HepG2 (cell line): ENCODE data around the gene AMBRA1. TPM values are rescaled to one million over a fixed set of nuclear protein-coding genes. Genes with fewer than 3 reads are reported as not detected.
A peak's percentile ranks its signal among the peaks of the same experiment; 100 is the strongest.

ENCODE experiments used
- AHR ChIP-seq: IDR thresholded peaks from 2 replicates; pipeline ENCODE4 v1.6.1; 2018; ENCODE audit warnings: missing genetic modification reagents, missing compliant biosample characterization
- BRCA1 ChIP-seq: sonication (generic); formaldehyde crosslinking; IDR thresholded peaks from 2 replicates; pipeline ENCODE4 v1.4.0; 2020; ENCODE audit warnings: missing genetic modification reagents
- KDM5A ChIP-seq: fragments of 200-600 bp; sonication (generic); IDR thresholded peaks from 2 replicates; pipeline ENCODE4 v1.7.0; 2018; ENCODE audit warnings: antibody characterized with exemption, mild to moderate bottlenecking, low read length, borderline replicate concordance
- SETDB1 ChIP-seq: sonication (generic); formaldehyde crosslinking; IDR thresholded peaks from 2 replicates; pipeline ENCODE4 v1.5.1; 2020; ENCODE audit warnings: missing genetic modification reagents, mild to moderate bottlenecking, borderline replicate concordance
- SIX1 ChIP-seq: sonication (generic); formaldehyde crosslinking; IDR thresholded peaks from 2 replicates; pipeline ENCODE4 v1.4.0; 2020; ENCODE audit warnings: missing genetic modification reagents, borderline replicate concordance
- SOX6 ChIP-seq, 2 experiments: fragments of 450-650 bp in 1 of 2; sonication (generic) in 1 of 2; formaldehyde crosslinking in 1 of 2; IDR thresholded peaks; 2 replicates each; pipeline versions ENCODE4 v1.4.0 to v1.6.1; 2017 to 2020; ENCODE audit warnings: antibody characterized with exemption in 1 of 2, mild to moderate bottlenecking in 1 of 2, missing genetic modification reagents in 1 of 2
- ZNF136 ChIP-seq: sonication (generic); formaldehyde crosslinking; IDR thresholded peaks from 2 replicates; pipeline ENCODE4 v1.8.1; 2022; ENCODE audit warnings: low read depth, mild to moderate bottlenecking, moderate library complexity, missing genetic modification reagents
- ZNF441 ChIP-seq: sonication (generic); formaldehyde crosslinking; IDR thresholded peaks from 2 replicates; pipeline ENCODE4 v1.7.0; 2021; ENCODE audit warnings: missing genetic modification reagents, borderline replicate concordance
- ZNF460 ChIP-seq: sonication (generic); formaldehyde crosslinking; IDR thresholded peaks from 2 replicates; pipeline ENCODE4 v1.5.1; 2020; ENCODE audit warnings: missing genetic modification reagents, mild to moderate bottlenecking, borderline replicate concordance
- ZNF570 ChIP-seq: sonication (generic); formaldehyde crosslinking; IDR thresholded peaks from 2 replicates; pipeline ENCODE4 v1.4.0; 2020; ENCODE audit warnings: mild to moderate bottlenecking, missing genetic modification reagents, borderline replicate concordance
- ZNF619 ChIP-seq: sonication (generic); formaldehyde crosslinking; IDR thresholded peaks from 2 replicates; pipeline ENCODE4 v1.4.0; 2020; ENCODE audit warnings: mild to moderate bottlenecking, missing genetic modification reagents
- ZNF724P ChIP-seq: sonication (generic); formaldehyde crosslinking; IDR thresholded peaks from 2 replicates; pipeline ENCODE4 v1.8.0; 2022; ENCODE audit warnings: missing genetic modification reagents, borderline replicate concordance
- polyA plus RNA-seq, 8 experiments: library from polyadenylated mRNA; depleted of rRNA in 3 of 8; stranded (reverse) in 7 of 8; unstranded in 1 of 8; fragments of >200 nt; fragmentation: Illumina TruSeq in 4 of 8; extraction: Trizol in 4 of 8; gene quantifications; 2 replicates each; pipeline versions ENCODE4 v1.2.1 to v1.2.3, GENCODE V29; 2011 to 2016; ENCODE audit warnings: low read depth in 4 of 8, missing spikeins in 1 of 8, mixed read lengths in 1 of 8; ENCODE audit not compliant: insufficient read depth in 1 of 8
- total RNA-seq, 5 experiments: library from RNA; depleted of rRNA; stranded (reverse); fragments of >200 nt; fragmentation: Illumina TruSeq; extraction: Trizol; gene quantifications; 2 replicates each; pipeline ENCODE4 v1.2.3, GENCODE V29; 2016; ENCODE audit warnings: low read depth in 1 of 5
- TF ChIP-seq, protein P1 (sequence below): sonication (generic); formaldehyde crosslinking; IDR thresholded peaks from 2 replicates; pipeline ENCODE4 v1.5.0; 2020; ENCODE audit warnings: mild to moderate bottlenecking, missing genetic modification reagents
- TF ChIP-seq, protein P2 (sequence below): sonication (generic); formaldehyde crosslinking; IDR thresholded peaks from 2 replicates; pipeline ENCODE4 v1.4.0; 2020; ENCODE audit warnings: missing genetic modification reagents
- TF ChIP-seq, protein P3 (sequence below): sonication (generic); formaldehyde crosslinking; IDR thresholded peaks from 2 replicates; pipeline ENCODE4 v1.4.0; 2020; ENCODE audit warnings: missing genetic modification reagents

AMBRA1 gene
- total and polyA plus RNA-seq, 2 of the 13 experiments (the other 11 are each of a cell fraction or from before 2014, with no cell fraction given), result 15.7 to 26.0 TPM

DNA sequence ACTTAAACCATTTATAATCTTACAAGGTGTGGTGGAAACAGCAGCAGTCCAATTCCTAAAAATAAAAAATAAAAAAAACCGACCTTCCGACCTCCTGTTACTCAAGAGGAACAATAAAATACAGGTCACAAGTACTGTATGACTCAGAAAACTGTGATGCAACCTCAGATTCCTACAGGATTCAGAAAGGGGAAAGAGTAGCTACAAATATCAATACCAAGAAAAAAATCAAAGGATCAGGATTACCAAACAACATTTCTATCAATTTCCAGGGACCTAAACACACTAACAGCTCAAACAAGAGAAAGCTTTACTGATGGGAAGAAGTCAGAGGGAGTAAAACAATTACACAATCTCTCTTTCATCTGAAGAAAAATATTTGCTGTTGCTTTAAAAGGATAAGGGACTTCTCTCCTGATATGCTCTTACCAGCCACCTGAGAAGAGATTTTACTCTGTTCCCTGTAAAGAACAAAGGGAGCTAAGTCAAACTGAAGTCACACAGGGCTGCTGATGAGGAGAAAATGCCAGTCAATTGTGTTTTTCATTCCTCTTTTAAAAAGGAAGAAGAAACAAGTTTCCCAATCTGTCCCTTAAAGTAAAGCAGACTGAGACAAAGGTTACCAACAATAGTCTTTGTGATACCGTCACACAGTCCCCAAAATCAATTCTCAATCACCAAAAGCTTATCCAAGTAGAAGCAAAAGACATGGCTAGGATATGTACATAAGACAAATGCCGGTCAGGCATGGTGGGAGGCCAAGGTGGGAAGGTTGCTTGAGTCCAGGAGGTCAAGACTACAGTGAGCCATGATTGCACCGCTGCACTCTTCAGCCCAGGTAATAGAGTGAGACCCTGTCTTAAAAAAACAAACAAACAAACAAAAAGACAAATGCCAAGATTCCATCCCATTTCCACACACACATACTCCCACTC lies 39.3 kb downstream of the AMBRA1 start (continued):
- TF ChIP-seq KDM5A (no peak; the same call in 1 of the 2 replicates), SOX6 (IDR thresholded peaks at IDR 0.05) (0 out of 2 replicates have a peak, but pooled peaks have one; percentile 63), SOX6 (CRISPR knock-in tag; IDR thresholded peaks at IDR 0.05) (peak; percentile 100), ZNF619 (CRISPR knock-in tag) (no peak), ZNF724P (CRISPR knock-in tag) (no peak), ZNF570 (CRISPR knock-in tag) (no peak), BRCA1 (CRISPR knock-in tag) (no peak), SETDB1 (no peak), AHR (CRISPR knock-in tag) (no peak), ZNF136 (CRISPR knock-in tag) (no peak), ZNF441 (CRISPR knock-in tag) (no peak), SIX1 (peak; percentile 88), ZNF460 (CRISPR knock-in tag) (no peak; the same call in 1 of the 2 replicates)
- TF ChIP-seq, protein P1, sequence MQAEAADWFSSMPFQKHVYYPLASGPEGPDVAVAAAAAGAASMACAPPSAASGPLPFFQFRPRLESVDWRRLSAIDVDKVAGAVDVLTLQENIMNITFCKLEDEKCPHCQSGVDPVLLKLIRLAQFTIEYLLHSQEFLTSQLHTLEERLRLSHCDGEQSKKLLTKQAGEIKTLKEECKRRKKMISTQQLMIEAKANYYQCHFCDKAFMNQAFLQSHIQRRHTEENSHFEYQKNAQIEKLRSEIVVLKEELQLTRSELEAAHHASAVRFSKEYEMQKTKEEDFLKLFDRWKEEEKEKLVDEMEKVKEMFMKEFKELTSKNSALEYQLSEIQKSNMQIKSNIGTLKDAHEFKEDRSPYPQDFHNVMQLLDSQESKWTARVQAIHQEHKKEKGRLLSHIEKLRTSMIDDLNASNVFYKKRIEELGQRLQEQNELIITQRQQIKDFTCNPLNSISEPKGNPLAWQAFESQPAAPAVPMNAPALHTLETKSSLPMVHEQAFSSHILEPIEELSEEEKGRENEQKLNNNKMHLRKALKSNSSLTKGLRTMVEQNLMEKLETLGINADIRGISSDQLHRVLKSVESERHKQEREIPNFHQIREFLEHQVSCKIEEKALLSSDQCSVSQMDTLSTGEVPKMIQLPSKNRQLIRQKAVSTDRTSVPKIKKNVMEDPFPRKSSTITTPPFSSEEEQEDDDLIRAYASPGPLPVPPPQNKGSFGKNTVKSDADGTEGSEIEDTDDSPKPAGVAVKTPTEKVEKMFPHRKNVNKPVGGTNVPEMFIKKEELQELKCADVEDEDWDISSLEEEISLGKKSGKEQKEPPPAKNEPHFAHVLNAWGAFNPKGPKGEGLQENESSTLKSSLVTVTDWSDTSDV (CRISPR knock-in tag), result no peak
- TF ChIP-seq, protein P2, sequence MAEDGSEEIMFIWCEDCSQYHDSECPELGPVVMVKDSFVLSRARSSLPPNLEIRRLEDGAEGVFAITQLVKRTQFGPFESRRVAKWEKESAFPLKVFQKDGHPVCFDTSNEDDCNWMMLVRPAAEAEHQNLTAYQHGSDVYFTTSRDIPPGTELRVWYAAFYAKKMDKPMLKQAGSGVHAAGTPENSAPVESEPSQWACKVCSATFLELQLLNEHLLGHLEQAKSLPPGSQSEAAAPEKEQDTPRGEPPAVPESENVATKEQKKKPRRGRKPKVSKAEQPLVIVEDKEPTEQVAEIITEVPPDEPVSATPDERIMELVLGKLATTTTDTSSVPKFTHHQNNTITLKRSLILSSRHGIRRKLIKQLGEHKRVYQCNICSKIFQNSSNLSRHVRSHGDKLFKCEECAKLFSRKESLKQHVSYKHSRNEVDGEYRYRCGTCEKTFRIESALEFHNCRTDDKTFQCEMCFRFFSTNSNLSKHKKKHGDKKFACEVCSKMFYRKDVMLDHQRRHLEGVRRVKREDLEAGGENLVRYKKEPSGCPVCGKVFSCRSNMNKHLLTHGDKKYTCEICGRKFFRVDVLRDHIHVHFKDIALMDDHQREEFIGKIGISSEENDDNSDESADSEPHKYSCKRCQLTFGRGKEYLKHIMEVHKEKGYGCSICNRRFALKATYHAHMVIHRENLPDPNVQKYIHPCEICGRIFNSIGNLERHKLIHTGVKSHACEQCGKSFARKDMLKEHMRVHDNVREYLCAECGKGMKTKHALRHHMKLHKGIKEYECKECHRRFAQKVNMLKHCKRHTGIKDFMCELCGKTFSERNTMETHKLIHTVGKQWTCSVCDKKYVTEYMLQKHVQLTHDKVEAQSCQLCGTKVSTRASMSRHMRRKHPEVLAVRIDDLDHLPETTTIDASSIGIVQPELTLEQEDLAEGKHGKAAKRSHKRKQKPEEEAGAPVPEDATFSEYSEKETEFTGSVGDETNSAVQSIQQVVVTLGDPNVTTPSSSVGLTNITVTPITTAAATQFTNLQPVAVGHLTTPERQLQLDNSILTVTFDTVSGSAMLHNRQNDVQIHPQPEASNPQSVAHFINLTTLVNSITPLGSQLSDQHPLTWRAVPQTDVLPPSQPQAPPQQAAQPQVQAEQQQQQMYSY (CRISPR knock-in tag), result 0 out of 2 replicates have a peak, but pooled peaks have one; percentile 24
- TF ChIP-seq, protein P3, sequence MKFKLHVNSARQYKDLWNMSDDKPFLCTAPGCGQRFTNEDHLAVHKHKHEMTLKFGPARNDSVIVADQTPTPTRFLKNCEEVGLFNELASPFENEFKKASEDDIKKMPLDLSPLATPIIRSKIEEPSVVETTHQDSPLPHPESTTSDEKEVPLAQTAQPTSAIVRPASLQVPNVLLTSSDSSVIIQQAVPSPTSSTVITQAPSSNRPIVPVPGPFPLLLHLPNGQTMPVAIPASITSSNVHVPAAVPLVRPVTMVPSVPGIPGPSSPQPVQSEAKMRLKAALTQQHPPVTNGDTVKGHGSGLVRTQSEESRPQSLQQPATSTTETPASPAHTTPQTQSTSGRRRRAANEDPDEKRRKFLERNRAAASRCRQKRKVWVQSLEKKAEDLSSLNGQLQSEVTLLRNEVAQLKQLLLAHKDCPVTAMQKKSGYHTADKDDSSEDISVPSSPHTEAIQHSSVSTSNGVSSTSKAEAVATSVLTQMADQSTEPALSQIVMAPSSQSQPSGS, result peak; percentile 79
